Sigmoid colon (tissue), 4 donors: ENCODE results near the gene FRG2B.
"Not testable (repeated sequence)": the region's sequence is repeated elsewhere in the genome, so short reads cannot be mapped to it uniquely, and the experiment has no call there.

Source experiments
- CTCF ChIP-seq, 4 experiments: fragments of 450-650 bp in 3 of 4; fragments of 200-600 bp in 1 of 4; IDR thresholded peaks; one replicate each; pipeline ENCODE4 v1.5.1; 2016 to 2019; ENCODE audit warnings: antibody characterized with exemption in 4 of 4, mild to moderate bottlenecking in 3 of 4, moderate library complexity in 2 of 4
- POLR2A ChIP-seq, 2 donors: fragments of 450-650 bp; IDR thresholded peaks; one replicate each; pipeline ENCODE4 v1.6.1; 2016; ENCODE audit warnings: antibody characterized with exemption in 2 of 2, mild to moderate bottlenecking in 2 of 2, moderate library complexity in 2 of 2
- POLR2AphosphoS5 ChIP-seq, 4 donors: sonication (generic); formaldehyde crosslinking; IDR thresholded peaks; one replicate each; pipeline ENCODE4 v1.6.1; 2017; ENCODE audit warnings: antibody characterized with exemption in 4 of 4

DNA sequence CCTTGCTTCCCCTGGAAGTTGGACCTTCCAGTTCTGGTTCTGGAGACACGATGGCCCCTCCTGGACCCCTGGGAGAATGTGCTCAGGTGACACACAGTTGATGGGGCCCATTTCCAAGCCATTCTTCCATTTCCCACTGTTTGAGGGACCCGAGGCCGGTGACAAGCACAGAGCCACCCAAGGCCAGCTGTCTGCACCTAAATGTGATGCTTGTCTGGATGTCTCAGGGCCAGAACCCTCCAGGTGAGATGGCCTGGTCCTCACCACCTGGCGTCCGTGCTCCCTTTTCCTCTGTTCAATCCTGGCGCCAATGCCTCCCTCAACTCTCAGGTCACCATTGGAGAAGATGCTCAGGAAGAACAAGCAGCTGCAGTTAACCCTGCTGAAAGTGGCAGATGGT is 33.9 kb upstream of the FRG2B start:
- not testable (repeated sequence) for TF ChIP-seq POLR2AphosphoS5, CTCF, POLR2A (IDR thresholded peaks at IDR 0.05)
